HCT116 (cell line): Measurements from ENCODE around the gene KCNJ18. TPM values are rescaled to one million over a fixed set of nuclear protein-coding genes. Genes with fewer than 3 reads are reported as not detected.
"Not testable (repeated sequence)": the region's sequence is repeated elsewhere in the genome, so short reads cannot be mapped to it uniquely, and the experiment has no call there.

Experiments
- ATAC-seq: fragments of 200-7000 bp; cut with Tn5 transposase; 2 replicates; pipeline ENCODE4 v1.9.1; 2020; ENCODE audit warnings: mild to moderate bottlenecking, moderate library complexity
- BruUV-seq: library from RNA; stranded (reverse); fragments of 400-500 nt; replicated peaks from 2 replicates; lab custom pipeline; 2021; lab: Mats Ljungman, UMichigan
- CTCF ChIA-PET: fragments of 300-600 bp; sonication (Branson Sonifier 250); formaldehyde crosslinking; loops from one replicate; lab custom pipeline; 2021; ENCODE audit warnings: antibody characterized with exemption; lab: Charles Lee
- POLR2A ChIA-PET: fragments of 300-600, 350-600 bp; sonication (Branson Sonifier 250); formaldehyde crosslinking; loops from one replicate; lab custom pipeline; 2021; ENCODE audit warnings: antibody characterized with exemption; lab: Charles Lee
- RAD21 ChIA-PET, 2 experiments: fragments of 300-600 bp; sonication (Branson Sonifier 250); formaldehyde crosslinking; loops; one replicate each; lab custom pipeline; 2023; ENCODE audit warnings: low total read pairs in 2 of 2; ENCODE audit not compliant: uncharacterized antibody in 2 of 2, unreplicated experiment in 2 of 2, low non-redundant PET in 1 of 2; lab: Charles Lee
- DNase-seq: peaks from one replicate; pipeline ENCODE4 v3.0.0-alpha.2; 2010; ENCODE audit warnings: low read depth, low spot score
- H2AFZ ChIP-seq: fragments of 200-600 bp; shearing (Covaris generic), sonication (generic); 2 replicates; pipeline ENCODE4 v1.6.1; 2017; ENCODE audit warnings: low read depth, mixed run types, mixed read lengths, antibody characterized with exemption, low read length; ENCODE audit not compliant: poor library complexity, severe bottlenecking
- H3K27ac ChIP-seq: 2 replicates; pipeline ENCODE4 v1.5.1; 2012; ENCODE audit warnings: low read depth, low read length
- H3K27me3 ChIP-seq: fragments of 200-600 bp; sonication (generic); 2 replicates; pipeline ENCODE4 v1.6.1; 2016; ENCODE audit warnings: mixed run types, low read length, mixed read lengths; ENCODE audit not compliant: insufficient read depth
- H3K36me3 ChIP-seq, 2 experiments: fragments of 200-500 bp in 1 of 2; fragments of 200-600 bp in 1 of 2; sonication (Bioruptor generic) in 1 of 2; sonication (generic) in 1 of 2; 2 replicates each; pipeline versions ENCODE4 v1.5.1 to v1.6.1; 2014 to 2016; ENCODE audit warnings: low read length in 2 of 2, inconsistent platforms in 1 of 2, mixed read lengths in 1 of 2, mixed run types in 1 of 2; ENCODE audit not compliant: insufficient read depth in 2 of 2, control insufficient read depth in 1 of 2
- H3K4me1 ChIP-seq, 2 experiments: fragments of 200-600 bp in 1 of 2; sonication (generic) in 1 of 2; 2 replicates each; pipeline versions ENCODE4 v1.5.1 to v1.6.1; 2012 to 2017; ENCODE audit warnings: low read length in 2 of 2, inconsistent platforms in 1 of 2, mild to moderate bottlenecking in 1 of 2, mixed read lengths in 1 of 2, mixed run types in 1 of 2, moderate library complexity in 1 of 2; ENCODE audit not compliant: insufficient read depth in 2 of 2, control insufficient read depth in 1 of 2
- H3K4me2 ChIP-seq: fragments of 200-600 bp; sonication (generic); 2 replicates; pipeline ENCODE4 v1.6.1; 2017; ENCODE audit warnings: mixed run types, low read length, mixed read lengths
- H3K4me3 ChIP-seq, 2 experiments: fragments of 200-600 bp in 1 of 2; sonication (generic) in 1 of 2; replicated peaks in 1 of 2; 2 replicates each; pipeline ENCODE4 v1.5.1; 2011 to 2016; ENCODE audit warnings: low read length in 2 of 2, control low read depth in 1 of 2, low read depth in 1 of 2, mild to moderate bottlenecking in 1 of 2, mixed read lengths in 1 of 2, mixed run types in 1 of 2
- H3K79me2 ChIP-seq: fragments of 200-600 bp; sonication (generic); 2 replicates; pipeline ENCODE4 v1.6.1; 2017; ENCODE audit warnings: mild to moderate bottlenecking, mixed run types, low read length, moderate library complexity, mixed read lengths; ENCODE audit not compliant: insufficient read depth
- H3K9ac ChIP-seq: fragments of 200-600 bp; sonication (generic); 2 replicates; pipeline ENCODE4 v1.6.1; 2016; ENCODE audit warnings: low read length, mixed read lengths
- H3K9me2 ChIP-seq: fragments of 200-600 bp; sonication (generic), shearing (Covaris generic); 2 replicates; pipeline ENCODE4 v1.6.1; 2017; ENCODE audit warnings: mixed run types, mild to moderate bottlenecking, moderate library complexity; ENCODE audit not compliant: insufficient read depth
- H3K9me3 ChIP-seq, 2 experiments: fragments of 200-500 bp in 1 of 2; fragments of 200-600 bp in 1 of 2; sonication (Bioruptor generic) in 1 of 2; sonication (generic) in 1 of 2; 2 replicates each; pipeline ENCODE4 v1.6.1; 2014 to 2017; ENCODE audit warnings: low read length in 2 of 2, mixed read lengths in 2 of 2, inconsistent platforms in 1 of 2, low read depth in 1 of 2, mild to moderate bottlenecking in 1 of 2, mixed run types in 1 of 2, moderate library complexity in 1 of 2; ENCODE audit not compliant: control insufficient read depth in 1 of 2, insufficient read depth in 1 of 2
- H4K20me1 ChIP-seq: fragments of 200-600 bp; sonication (generic), shearing (Covaris generic); 2 replicates; pipeline ENCODE4 v1.6.1; 2017; ENCODE audit warnings: mixed run types, mild to moderate bottlenecking, moderate library complexity; ENCODE audit not compliant: insufficient read depth
- FOSL1 ChIP-seq: IDR thresholded peaks from 2 replicates; pipeline ENCODE4 v1.6.1; 2012; ENCODE audit warnings: low read depth
- JUND ChIP-seq: IDR thresholded peaks from 2 replicates; pipeline ENCODE4 v1.6.1; 2012
- SP1 ChIP-seq: IDR thresholded peaks from 2 replicates; pipeline ENCODE4 v1.6.1; 2012; ENCODE audit warnings: low read depth
- intact Hi-C: fragments of 100-400 bp; cut with micrococcal nuclease; formaldehyde crosslinking; loops from 2 replicates; pipeline ENCODE4 v1.10.0; 2022
- total RNA-seq: library from RNA; stranded (reverse); gene quantifications from one replicate; pipeline ENCODE4 v1.2.1, GENCODE V29; 2021; ENCODE audit not compliant: unreplicated experiment

The KCNJ18 gene
- total RNA-seq, 1 experiment from 2014 or later: not detected

- DNase-seq, intact Hi-C loops, RAD21 ChIA-PET, H3K79me2 ChIP-seq, H2AFZ ChIP-seq, ATAC-seq, BruUV-seq, H3K36me3 ChIP-seq, POLR2A ChIA-PET, H3K9ac ChIP-seq, CTCF ChIA-PET, H3K27ac ChIP-seq, H3K9me3 ChIP-seq, H3K4me3 ChIP-seq, H4K20me1 ChIP-seq, H3K9me2 ChIP-seq, H3K27me3 ChIP-seq: not testable (repeated sequence)
- Histone ChIP-seq H3K4me1 (peaks cover 2 to 25% of the 10 kb centered on the region in 2 experiments; a peak in 3 of 4 replicates), H3K4me2 (peak overlapping the region; percentile 30; the same call in 1 of the 2 replicates)
Observed at GRCh38 chr17:21693391-21693796, 1.1 kb downstream of the KCNJ18 start.

GRCh38 chr17:21693937-21694336 lies 1.6 kb downstream of the KCNJ18 start:
- H2AFZ ChIP-seq, CTCF ChIA-PET, RAD21 ChIA-PET, H3K4me3 ChIP-seq, intact Hi-C loops, H3K9me2 ChIP-seq, H3K27me3 ChIP-seq, H3K9me3 ChIP-seq, H3K27ac ChIP-seq, POLR2A ChIA-PET, H4K20me1 ChIP-seq, H3K79me2 ChIP-seq, BruUV-seq, H3K36me3 ChIP-seq, H3K9ac ChIP-seq: not testable (repeated sequence)
- peaks cover 2 to 19% of the 10 kb centered on the region in 2 experiments; a peak in 3 of 4 replicates for H3K4me1 ChIP-seq
- DNase-seq (peak; percentile 62), ATAC-seq (peak; percentile 76)
- TF ChIP-seq JUND: peak; percentile 65; the same call in 1 of the 2 replicates
- peak; percentile 60; the same call in 1 of the 2 replicates for TF ChIP-seq SP1
- peak; percentile 80 for TF ChIP-seq FOSL1
- H3K4me2 ChIP-seq: peak overlapping the region; percentile 30

GRCh38 chr17:21696227-21696626 lies 3.9 kb downstream of the KCNJ18 start:
- POLR2A ChIA-PET, H3K27me3 ChIP-seq, H3K9me2 ChIP-seq, H2AFZ ChIP-seq, intact Hi-C loops, RAD21 ChIA-PET, H3K36me3 ChIP-seq, H3K9me3 ChIP-seq, DNase-seq, CTCF ChIA-PET, ATAC-seq, H3K27ac ChIP-seq, H3K9ac ChIP-seq, H4K20me1 ChIP-seq, BruUV-seq, H3K4me2 ChIP-seq, H3K4me3 ChIP-seq, H3K79me2 ChIP-seq: not testable (repeated sequence)
- H3K4me1 ChIP-seq: peaks cover 0 to 11% of the 10 kb centered on the region in 2 experiments; a peak in 2 of 4 replicates

- H3K9ac ChIP-seq, H3K36me3 ChIP-seq, ATAC-seq, H2AFZ ChIP-seq, H3K9me2 ChIP-seq, RAD21 ChIA-PET, DNase-seq, H4K20me1 ChIP-seq, H3K27me3 ChIP-seq, H3K4me3 ChIP-seq, CTCF ChIA-PET, POLR2A ChIA-PET, H3K79me2 ChIP-seq, H3K27ac ChIP-seq, H3K9me3 ChIP-seq, BruUV-seq, H3K4me2 ChIP-seq, intact Hi-C loops: not testable (repeated sequence)
- H3K4me1 ChIP-seq: peaks cover 0 to 11% of the 10 kb centered on the region in 2 experiments; a peak in 2 of 4 replicates
Observed at GRCh38 chr17:21696842-21697507, 4.7 kb downstream of the KCNJ18 start.
